AG10803 (cell line): ENCODE measurements around the gene CRTAC1.

Experiments used
- DNase-seq: peaks from one replicate; pipeline ENCODE4 v3.0.0; 2010; ENCODE audit warnings: low read depth
- H3K4me3 ChIP-seq: 2 replicates; pipeline ENCODE4 v1.5.1; 2011; ENCODE audit warnings: mild to moderate bottlenecking, low read length, control low read depth
- TF ChIP-seq, protein P1 (sequence below): conservative IDR thresholded peaks from 2 replicates; pipeline ENCODE4 v1.5.1; 2011; ENCODE audit warnings: mild to moderate bottlenecking, low read length, control low read depth, inconsistent platforms

CRTAC1 gene

DNA sequence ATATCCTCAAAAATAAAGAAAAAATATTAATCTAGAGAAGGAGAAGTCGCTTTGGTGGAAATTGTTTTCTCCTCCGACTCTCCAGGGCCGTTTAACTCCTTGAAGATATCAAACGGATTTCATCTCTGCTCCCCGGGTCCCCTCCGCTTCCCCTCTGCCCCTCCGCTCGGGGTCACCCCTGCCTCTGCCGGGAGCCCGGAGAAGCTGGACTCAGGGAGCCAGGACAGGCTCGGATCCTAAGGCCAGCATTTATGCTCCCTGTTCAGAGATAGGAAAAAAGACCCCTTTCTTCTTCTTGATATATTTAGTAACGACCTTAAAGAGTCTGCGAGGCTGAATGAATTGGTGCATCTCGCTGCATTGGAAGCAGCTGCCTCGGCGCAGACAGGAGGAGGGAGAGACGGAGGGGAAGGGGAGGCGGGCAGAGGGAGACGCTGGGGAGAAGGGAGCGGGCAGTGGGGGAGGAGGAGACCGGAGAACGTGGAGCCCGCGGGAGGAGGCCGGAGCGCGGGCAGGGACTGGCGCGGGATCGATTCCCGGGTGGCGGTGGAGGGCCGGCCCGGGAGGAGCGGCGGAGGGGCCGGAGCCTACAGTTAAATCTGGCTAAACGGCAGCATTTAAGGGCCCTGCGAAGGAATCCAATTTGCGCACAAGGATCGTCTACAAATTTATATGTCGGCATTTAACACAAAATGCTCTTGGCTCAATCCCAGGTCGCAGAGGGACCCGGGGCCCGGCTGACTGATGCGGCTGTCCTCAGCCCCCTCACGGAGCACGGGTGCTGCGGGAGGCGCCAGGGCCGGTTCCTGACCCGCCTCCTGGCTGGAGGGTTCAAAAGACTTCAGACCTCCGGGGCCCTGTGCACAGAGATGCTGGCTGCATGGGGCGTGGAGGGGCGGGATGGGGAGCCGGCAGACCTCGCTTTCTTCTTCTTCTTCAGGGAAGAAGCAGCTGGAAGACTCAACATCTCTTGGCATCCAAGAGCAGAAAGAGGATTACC, 55.6 kb downstream of the CRTAC1 start:
- no peak overlapping the region for H3K4me3 ChIP-seq
- TF ChIP-seq, protein P1, sequence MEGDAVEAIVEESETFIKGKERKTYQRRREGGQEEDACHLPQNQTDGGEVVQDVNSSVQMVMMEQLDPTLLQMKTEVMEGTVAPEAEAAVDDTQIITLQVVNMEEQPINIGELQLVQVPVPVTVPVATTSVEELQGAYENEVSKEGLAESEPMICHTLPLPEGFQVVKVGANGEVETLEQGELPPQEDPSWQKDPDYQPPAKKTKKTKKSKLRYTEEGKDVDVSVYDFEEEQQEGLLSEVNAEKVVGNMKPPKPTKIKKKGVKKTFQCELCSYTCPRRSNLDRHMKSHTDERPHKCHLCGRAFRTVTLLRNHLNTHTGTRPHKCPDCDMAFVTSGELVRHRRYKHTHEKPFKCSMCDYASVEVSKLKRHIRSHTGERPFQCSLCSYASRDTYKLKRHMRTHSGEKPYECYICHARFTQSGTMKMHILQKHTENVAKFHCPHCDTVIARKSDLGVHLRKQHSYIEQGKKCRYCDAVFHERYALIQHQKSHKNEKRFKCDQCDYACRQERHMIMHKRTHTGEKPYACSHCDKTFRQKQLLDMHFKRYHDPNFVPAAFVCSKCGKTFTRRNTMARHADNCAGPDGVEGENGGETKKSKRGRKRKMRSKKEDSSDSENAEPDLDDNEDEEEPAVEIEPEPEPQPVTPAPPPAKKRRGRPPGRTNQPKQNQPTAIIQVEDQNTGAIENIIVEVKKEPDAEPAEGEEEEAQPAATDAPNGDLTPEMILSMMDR: no peak

DNA sequence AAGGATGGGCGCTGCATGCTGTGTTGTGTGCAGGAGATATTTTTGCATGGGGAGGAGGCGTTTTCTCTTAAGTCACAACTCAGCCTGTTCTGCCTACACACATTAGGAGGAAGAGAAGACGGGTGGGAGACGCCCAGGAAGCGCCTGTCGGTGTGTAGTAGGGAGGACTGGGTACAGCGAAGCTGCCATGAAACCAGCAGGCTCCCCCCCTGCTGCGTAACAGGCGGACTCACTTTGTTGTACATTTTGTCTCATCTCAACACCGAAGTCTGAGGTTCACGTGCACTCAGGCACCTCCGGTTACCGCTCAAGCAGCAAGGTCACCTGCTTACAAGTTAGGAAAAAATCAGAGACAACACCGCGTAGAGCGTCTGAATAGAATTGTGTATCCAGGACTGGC, 56.3 kb downstream of the CRTAC1 start:
- H3K4me3 ChIP-seq: no peak overlapping the region
- TF ChIP-seq, protein P1: no peak
- no peak for DNase-seq

More for the DNA sequence above, 55.6 kb downstream of the CRTAC1 start:
- no peak for DNase-seq

DNA sequence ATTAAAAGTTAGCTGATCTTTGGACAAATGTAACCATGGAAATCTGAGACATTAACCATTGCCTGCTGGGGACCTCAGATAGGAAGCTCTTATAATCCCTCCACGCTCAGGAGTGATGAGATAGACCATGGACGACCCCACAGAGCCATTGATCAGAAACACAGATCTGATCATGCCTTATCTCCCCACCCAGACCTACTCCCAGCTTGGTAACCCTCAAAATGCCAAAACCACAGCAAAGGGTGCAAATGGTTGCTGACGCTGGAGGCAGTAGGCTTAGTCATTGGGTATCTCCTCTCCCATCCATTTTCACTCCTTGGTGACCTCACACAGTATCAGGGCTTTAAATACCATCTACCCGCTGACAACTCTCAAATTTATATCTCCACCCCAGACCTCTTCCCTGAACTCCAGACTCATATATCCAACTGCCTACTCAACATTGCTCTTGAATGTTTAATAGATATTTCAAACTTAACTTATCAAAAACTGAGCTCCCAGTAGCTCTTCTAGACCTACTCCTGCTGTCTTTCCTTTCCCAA, 60.8 kb downstream of the CRTAC1 start:
- no peak overlapping the region for H3K4me3 ChIP-seq
- TF ChIP-seq, protein P1: no peak
- DNase-seq: no peak

DNA sequence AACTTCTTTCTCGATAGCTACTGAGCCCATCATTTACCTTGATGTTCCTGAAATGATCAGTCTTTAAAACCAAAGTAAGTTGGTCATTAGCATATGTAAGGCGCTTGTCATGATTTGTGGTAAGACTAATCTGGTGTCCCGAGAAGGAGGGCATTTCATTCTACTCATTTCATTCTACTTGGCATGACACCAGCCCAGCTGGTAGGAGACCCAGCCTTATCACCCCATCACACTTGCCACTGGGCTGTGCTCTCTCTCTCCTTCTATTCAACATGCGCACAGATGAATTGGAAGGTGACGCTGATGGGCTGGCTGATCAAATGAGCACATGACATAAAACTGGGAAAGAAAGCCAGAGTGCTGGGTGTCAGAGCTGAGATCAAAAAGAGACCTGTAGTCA, 65.7 kb downstream of the CRTAC1 start:
- H3K4me3 ChIP-seq: no peak overlapping the region
- TF ChIP-seq, protein P1: no peak
- no peak for DNase-seq

DNA sequence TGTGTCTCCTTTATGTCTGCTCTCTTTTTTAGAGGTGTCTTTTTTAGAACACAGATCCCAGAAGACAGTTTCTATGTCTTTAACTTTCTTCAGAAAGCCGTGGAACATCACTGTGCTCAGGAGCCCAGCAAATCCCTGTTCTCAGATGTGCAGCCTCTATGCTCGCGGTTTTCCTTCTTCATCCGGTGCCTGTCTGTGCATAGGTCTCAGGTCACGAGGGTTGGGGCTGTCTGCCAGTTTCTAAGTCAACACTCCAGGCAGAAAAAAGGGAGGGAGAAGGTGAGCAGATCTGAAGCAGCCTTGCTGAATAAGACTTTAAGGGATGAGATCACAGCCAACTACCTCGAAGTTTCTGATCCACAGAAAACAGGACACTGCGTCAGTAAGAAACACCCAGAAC, 68.5 kb downstream of the CRTAC1 start:
- no peak overlapping the region for H3K4me3 ChIP-seq
- TF ChIP-seq, protein P1: no peak
- no peak for DNase-seq

DNA sequence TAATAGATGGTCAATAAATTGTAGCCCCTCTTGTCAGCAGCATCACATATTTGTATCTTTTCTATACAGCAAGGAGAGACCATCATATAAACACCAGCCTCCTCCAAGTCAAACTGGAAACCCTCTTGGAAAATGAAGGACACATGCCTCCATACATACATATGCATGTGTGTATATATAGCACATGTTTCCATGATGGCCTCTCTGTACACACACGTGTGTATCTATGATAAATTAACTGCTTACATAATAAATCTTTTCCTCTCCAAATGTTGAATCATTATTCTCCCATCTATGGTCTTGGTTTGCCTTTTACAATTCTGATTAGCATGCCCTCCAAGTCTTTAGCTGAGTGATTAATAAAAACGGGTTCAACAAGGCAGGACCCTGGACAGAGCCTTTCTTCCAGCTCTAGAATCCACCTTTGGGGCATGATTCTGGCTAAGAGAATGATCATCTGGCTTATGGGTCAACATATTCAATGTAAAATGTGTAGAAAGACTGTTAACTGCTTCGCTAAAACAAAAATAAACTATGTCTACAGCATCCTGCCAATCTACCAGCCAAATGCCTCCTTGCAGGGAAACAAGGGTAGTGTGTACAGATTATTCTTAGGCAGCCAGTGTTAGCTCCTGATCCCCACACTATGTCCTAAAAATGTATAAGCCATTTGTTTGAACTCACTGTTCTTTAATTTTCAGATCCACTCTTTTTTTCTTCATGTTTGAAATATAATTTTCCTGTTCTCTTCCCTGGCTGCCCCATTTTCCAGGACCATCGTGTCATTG, 70.0 kb downstream of the CRTAC1 start:
- no peak for DNase-seq
- TF ChIP-seq, protein P1: no peak
- no peak overlapping the region for H3K4me3 ChIP-seq
